K562 (cell line): ENCODE results near the gene LSM8. TPM values are rescaled to one million over a fixed set of nuclear protein-coding genes. Genes with fewer than 3 reads are reported as not detected.

Experiments
- ATF6 ChIP-seq: sonication (generic); formaldehyde crosslinking; IDR thresholded peaks from 2 replicates; pipeline ENCODE4 v1.4.0; 2020; ENCODE audit warnings: mild to moderate bottlenecking, missing genetic modification reagents
- BRD9 ChIP-seq: fragments of 450-650 bp; IDR thresholded peaks from 2 replicates; pipeline ENCODE4 v1.6.1; 2018; ENCODE audit warnings: low read depth; ENCODE audit not compliant: partially characterized antibody
- CLOCK ChIP-seq: fragments of 250-450 bp; sonication (Bioruptor Pico); IDR thresholded peaks from 2 replicates; pipeline ENCODE4 v1.4.0; 2020; ENCODE audit warnings: mild to moderate bottlenecking, moderate library complexity, borderline replicate concordance
- E2F1 ChIP-seq: sonication (generic); formaldehyde crosslinking; IDR thresholded peaks from 2 replicates; pipeline ENCODE4 v1.8.1; 2023; ENCODE audit warnings: mild to moderate bottlenecking, missing genetic modification reagents, moderate library complexity
- KAT7 ChIP-seq: sonication (generic); formaldehyde crosslinking; IDR thresholded peaks from 2 replicates; pipeline ENCODE4 v1.8.0; 2022; ENCODE audit warnings: missing genetic modification reagents, mild to moderate bottlenecking, borderline replicate concordance
- MYC ChIP-seq, 2 experiments: fragments of 250-450 bp in 1 of 2; sonication (Bioruptor Pico) in 1 of 2; IDR thresholded peaks; 2 replicates each; pipeline versions ENCODE4 v1.5.1 to v1.6.1; 2012 to 2021; ENCODE audit warnings: low read depth in 2 of 2, borderline replicate concordance in 1 of 2, improper control_type of control experiment in 1 of 2, low read length in 1 of 2, mild to moderate bottlenecking in 1 of 2, moderate library complexity in 1 of 2
- PBX2 ChIP-seq, 2 experiments: IDR thresholded peaks in 1 of 2; conservative IDR thresholded peaks in 1 of 2; 2 replicates each; pipeline ENCODE4 v1.6.1; 2016; ENCODE audit warnings: low read depth in 2 of 2, mild to moderate bottlenecking in 1 of 2, missing compliant biosample characterization in 1 of 2, missing genetic modification characterization in 1 of 2, moderate library complexity in 1 of 2
- PML ChIP-seq: IDR thresholded peaks from 2 replicates; pipeline ENCODE4 v1.6.1; 2012; ENCODE audit warnings: low read length, inconsistent platforms
- RAD21 ChIP-seq, 2 experiments: fragments of 250-450 bp in 1 of 2; fragments of 450-650 bp in 1 of 2; sonication (Bioruptor Pico) in 1 of 2; formaldehyde crosslinking in 1 of 2; IDR thresholded peaks in 1 of 2; conservative IDR thresholded peaks in 1 of 2; 2 replicates each; pipeline versions ENCODE4 v1.4.0 to v1.8.0; 2020 to 2022; ENCODE audit warnings: mild to moderate bottlenecking in 2 of 2, moderate library complexity in 1 of 2
- TAF15 ChIP-seq: fragments of 200-400 bp; formaldehyde crosslinking; IDR thresholded peaks from 2 replicates; pipeline ENCODE4 v1.6.1; 2017; ENCODE audit warnings: mild to moderate bottlenecking, low read depth, low read length, moderate library complexity
- ZMIZ1 ChIP-seq, 2 experiments: fragments of 150-350 bp in 1 of 2; IDR thresholded peaks; 2 replicates each; pipeline ENCODE4 v1.6.1; 2012 to 2016; ENCODE audit warnings: low read depth in 2 of 2, low read length in 2 of 2, mild to moderate bottlenecking in 1 of 2, moderate library complexity in 1 of 2
- polyA plus RNA-seq, 8 experiments: library from polyadenylated mRNA; depleted of rRNA in 4 of 8; stranded (reverse) in 5 of 8; unstranded in 3 of 8; fragments of >200 nt; fragmentation: Nextera tagmentation in 2 of 8; fragmentation: Illumina TruSeq in 1 of 8; extraction: Ambion mirVana in 2 of 8; extraction: Trizol in 1 of 8; gene quantifications; 2 replicates each; pipeline versions ENCODE4 v1.2.1 to v1.2.3, GENCODE V29; 2011 to 2014; ENCODE audit warnings: inconsistent platforms in 1 of 8, missing spikeins in 1 of 8
- total RNA-seq, 7 experiments: library from RNA; depleted of rRNA in 6 of 7; stranded (reverse); fragments of >200 nt in 6 of 7; fragmentation: Illumina TruSeq in 2 of 7; extraction: Trizol in 2 of 7; gene quantifications; 2 replicates each; pipeline versions ENCODE4 v1.2.1 to v1.2.3, GENCODE V29; 2011 to 2021; ENCODE audit warnings: low replicate concordance in 1 of 7

The LSM8 gene
- total and polyA plus RNA-seq, 9 of the 15 experiments (the other 6 are each of a cell fraction or from before 2014, with no cell fraction given), result 81.5 to 340 (median 180) TPM

- TF ChIP-seq E2F1 (CRISPR knock-in tag) (no peak), ZMIZ1 (IDR thresholded peaks at IDR 0.05; ENCODE audit: low read depth in 2 of 2, low read length in 2 of 2) (0 out of 4 replicates have a peak, but pooled peaks of 1 of the 2 experiments have one; percentile 17), BRD9 (no peak), KAT7 (CRISPR knock-in tag) (no peak), PML (no peak), MYC (IDR thresholded peaks at IDR 0.05; ENCODE audit: low read depth, low read length) (0 out of 2 replicates have a peak, but pooled peaks have one; percentile 26), MYC (CRISPR knock-in tag; IDR thresholded peaks at IDR 0.05; ENCODE audit: borderline replicate concordance, low read depth) (0 out of 2 replicates have a peak, but pooled peaks have one; percentile 44), PBX2 (CRISPR knock-in tag; IDR thresholded peaks at IDR 0.05; ENCODE audit: low read depth) (no peak), PBX2 (tag; conservative IDR thresholded peaks at IDR 0.05; ENCODE audit: low read depth) (peak; percentile 86), TAF15 (no peak), RAD21 (CRISPR knock-in tag; conservative IDR thresholded peaks at IDR 0.05 in 1 of 2, IDR thresholded peaks at IDR 0.05 in 1 of 2) (peak in 1 of 2 experiments; percentile 32; a peak in 1 of 4 replicates), ATF6 (CRISPR knock-in tag) (no peak), CLOCK (CRISPR knock-in tag) (no peak)
Measured at GRCh38 chr7:118218413-118219156, 34.6 kb downstream of the LSM8 start (continued).
